ENCODE results near the gene GLYR1.

GRCh38 chr16:4859190-4859899 lies 12.3 kb upstream of the GLYR1 start:
- TF ChIP-seq POLR2A (IDR thresholded peaks at IDR 0.05; ENCODE audit: low read depth, low read length) (no peak), E2F4 (IDR thresholded peaks at IDR 0.05; ENCODE audit: low read depth, low read length) (no peak), SUZ12 (IDR thresholded peaks at IDR 0.05; ENCODE audit: unreplicated experiment) (no peak), CTCF (IDR thresholded peaks at IDR 0.05 in 2 of 3, conservative IDR thresholded peaks at IDR 0.05 in 1 of 3; ENCODE audit: control insufficient read depth in 2 of 3, extremely low read depth in 1 of 3, insufficient read depth in 1 of 3, low read depth in 3 of 3, low read length in 3 of 3) (no peak), TCF12 (IDR thresholded peaks at IDR 0.05; ENCODE audit: low read depth, low read length) (no peak), RAD21 (IDR thresholded peaks at IDR 0.05; ENCODE audit: insufficient read depth, low read depth, low read length) (no peak)
